Left hindlimb (tissue), 1 donor: ENCODE data around the gene LARP1.

Experiments
- DNase-seq: peaks from one replicate; pipeline ENCODE4 v3.0.0-alpha.2; 2018

Gene LARP1

GRCh38 chr5:154764967-154765366, 9.8 kb downstream of the LARP1 start:
- no peak for DNase-seq

- no peak for DNase-seq
Measured at GRCh38 chr5:154765396-154765925, 10.3 kb downstream of the LARP1 start.

- DNase-seq, result no peak
Measured at GRCh38 chr5:154766558-154767281, 11.5 kb downstream of the LARP1 start.

- no peak for DNase-seq
Measured at GRCh38 chr5:154767576-154767975, 12.4 kb downstream of the LARP1 start.

- DNase-seq, result no peak
Measured at GRCh38 chr5:154768207-154768606, 13.0 kb downstream of the LARP1 start.

- no peak for DNase-seq
Measured at GRCh38 chr5:154770111-154770510, 14.9 kb downstream of the LARP1 start.

GRCh38 chr5:154771383-154771901, 16.3 kb downstream of the LARP1 start:
- peak; percentile 77 for DNase-seq

GRCh38 chr5:154773326-154773725, 18.1 kb downstream of the LARP1 start:
- no peak for DNase-seq

- no peak for DNase-seq
Measured at GRCh38 chr5:154776167-154776566, 21.0 kb downstream of the LARP1 start.

GRCh38 chr5:154778534-154778933, 23.4 kb downstream of the LARP1 start:
- no peak for DNase-seq

- no peak for DNase-seq
Measured at GRCh38 chr5:154779105-154779504, 23.9 kb downstream of the LARP1 start.

GRCh38 chr5:154780128-154780527, 25.0 kb downstream of the LARP1 start:
- no peak for DNase-seq

- DNase-seq, result no peak
Measured at GRCh38 chr5:154782326-154782725, 27.1 kb downstream of the LARP1 start.

- DNase-seq, result no peak
Measured at GRCh38 chr5:154782812-154783592, 27.8 kb downstream of the LARP1 start.

- DNase-seq, result no peak
Measured at GRCh38 chr5:154783774-154784460, 28.7 kb downstream of the LARP1 start.

- no peak for DNase-seq
Measured at GRCh38 chr5:154784856-154785255, 29.7 kb downstream of the LARP1 start.

- DNase-seq, result no peak
Measured at GRCh38 chr5:154786414-154786813, 31.2 kb downstream of the LARP1 start.

- no peak for DNase-seq
Measured at GRCh38 chr5:154788212-154788611, 33.0 kb downstream of the LARP1 start.

- no peak for DNase-seq
Measured at GRCh38 chr5:154791535-154791934, 36.4 kb downstream of the LARP1 start.

GRCh38 chr5:154793599-154794524, 38.7 kb downstream of the LARP1 start:
- DNase-seq, result no peak

- DNase-seq, result no peak
Measured at GRCh38 chr5:154794525-154795234, 39.5 kb downstream of the LARP1 start.
